Measurements from ENCODE around the gene GRIK4. TPM values are rescaled to one million over a fixed set of nuclear protein-coding genes. Genes with fewer than 3 reads are reported as not detected.
"Not testable (repeated sequence)": the region's sequence is repeated elsewhere in the genome, so short reads cannot be mapped to it uniquely, and the experiment has no call there.

The GRIK4 gene
- total and polyA plus RNA-seq, 4 donors = 0.05 to 0.25 (median 0.06) TPM; not detected in 1

GRCh38 chr11:121012091-121012490 is 500.5 kb downstream of the GRIK4 start:
- TF ChIP-seq GABPA (IDR thresholded peaks at IDR 0.05 in 1 of 2, conservative IDR thresholded peaks at IDR 0.05 in 1 of 2) = no peak
- no peak for TF ChIP-seq JUND (IDR thresholded peaks at IDR 0.05)
- TF ChIP-seq EGR1 (IDR thresholded peaks at IDR 0.05; ENCODE audit: low read depth in 2 of 2) = no peak
- WGBS = 87% methylated on average over 1 of the region's 1 CpG
- Histone ChIP-seq H3K36me3 (ENCODE audit: control insufficient read depth in 4 of 4, insufficient read depth in 3 of 4, low read depth in 1 of 4, low read length in 3 of 4) (no peaks in the 10 kb centered on the region), H3K27me3 (ENCODE audit: control insufficient read depth in 4 of 4, insufficient read depth in 4 of 4, low read length in 3 of 4) (peaks cover 0 to 2% (median 0%) of the 10 kb centered on the region in 4 donors), H3K9me3 (ENCODE audit: control insufficient read depth in 4 of 4, low read length in 3 of 4) (no peaks in the 10 kb centered on the region), H3K4me3 (ENCODE audit: low read depth in 1 of 3, low read length in 3 of 3) (no peak overlapping the region), H3K9ac (ENCODE audit: low read depth in 1 of 2, low read length in 2 of 2) (no peak overlapping the region), H3K27ac (ENCODE audit: low read depth in 1 of 2, low read length in 2 of 2) (no peak overlapping the region), H3K4me1 (ENCODE audit: control insufficient read depth in 4 of 4, insufficient read depth in 4 of 4, low read length in 3 of 4) (no peaks in the 10 kb centered on the region)
- no peak for DNase-seq (ENCODE audit: low spot score)

GRCh38 chr11:121018746-121019145 is 507.2 kb downstream of the GRIK4 start:
- Histone ChIP-seq H3K9me3 (ENCODE audit: control insufficient read depth in 4 of 4, low read length in 3 of 4) (no peaks in the 10 kb centered on the region), H3K27me3 (ENCODE audit: control insufficient read depth in 4 of 4, insufficient read depth in 4 of 4, low read length in 3 of 4) (no peaks in the 10 kb centered on the region), H3K9ac (ENCODE audit: low read depth in 1 of 2, low read length in 2 of 2) (no peak overlapping the region), H3K4me3 (ENCODE audit: low read depth in 1 of 3, low read length in 3 of 3) (no peak overlapping the region), H3K4me1 (ENCODE audit: control insufficient read depth in 4 of 4, insufficient read depth in 4 of 4, low read length in 3 of 4) (peaks cover 0 to 3% (median under 1%) of the 10 kb centered on the region in 4 donors), H3K27ac (ENCODE audit: low read depth in 1 of 2, low read length in 2 of 2) (no peak overlapping the region), H3K36me3 (ENCODE audit: control insufficient read depth in 4 of 4, insufficient read depth in 3 of 4, low read depth in 1 of 4, low read length in 3 of 4) (no peaks in the 10 kb centered on the region)
- DNase-seq (ENCODE audit: low spot score) = no peak
- 74% methylated on average over 1 of the region's 1 CpG for WGBS
- TF ChIP-seq RXRA (IDR thresholded peaks at IDR 0.05) = no peak

- peaks cover 0 to 13% (median 10%) of the 10 kb centered on the region in 4 donors for H3K4me1 ChIP-seq (ENCODE audit: control insufficient read depth in 4 of 4, insufficient read depth in 4 of 4, low read length in 3 of 4)
- not testable (repeated sequence) for H3K36me3 ChIP-seq (ENCODE audit: control insufficient read depth in 4 of 4, insufficient read depth in 3 of 4, low read depth in 1 of 4, low read length in 3 of 4); DNase-seq (ENCODE audit: low spot score); H3K27me3 ChIP-seq (ENCODE audit: control insufficient read depth in 4 of 4, insufficient read depth in 4 of 4, low read length in 3 of 4); H3K4me3 ChIP-seq (ENCODE audit: low read depth in 1 of 3, low read length in 3 of 3); H3K27ac ChIP-seq (ENCODE audit: low read depth in 1 of 2, low read length in 2 of 2); H3K9me3 ChIP-seq (ENCODE audit: control insufficient read depth in 4 of 4, low read length in 3 of 4); H3K9ac ChIP-seq (ENCODE audit: low read depth in 1 of 2, low read length in 2 of 2)
- WGBS = 94% methylated on average over 36 of the region's 36 CpGs
Measured at GRCh38 chr11:121021718-121022117, 510.2 kb downstream of the GRIK4 start.

- H3K36me3 ChIP-seq (ENCODE audit: control insufficient read depth in 4 of 4, insufficient read depth in 3 of 4, low read depth in 1 of 4, low read length in 3 of 4) = peaks cover 0 to 1% (median 0%) of the 10 kb centered on the region in 4 donors
- H3K27me3 ChIP-seq (ENCODE audit: control insufficient read depth in 4 of 4, insufficient read depth in 4 of 4, low read length in 3 of 4) = no peaks in the 10 kb centered on the region
- peak within 1 kb of the TSS; percentile 39 to 68 for H3K27ac ChIP-seq (ENCODE audit: low read depth in 1 of 2, low read length in 2 of 2)
- H3K4me1 ChIP-seq (ENCODE audit: control insufficient read depth in 4 of 4, insufficient read depth in 4 of 4, low read length in 3 of 4) = peaks cover 0 to 17% (median 11%) of the 10 kb centered on the region in 4 donors
- DNase-seq (ENCODE audit: low spot score) = peak; percentile 85
- peak within 1 kb of the TSS; percentile 67 to 68 for H3K9ac ChIP-seq (ENCODE audit: low read depth in 1 of 2, low read length in 2 of 2)
- 1% methylated on average over 54 of the region's 54 CpGs for WGBS
- peak within 1 kb of the TSS; percentile 66 to 93 (median 88) for H3K4me3 ChIP-seq (ENCODE audit: low read depth in 1 of 3, low read length in 3 of 3)
- H3K9me3 ChIP-seq (ENCODE audit: control insufficient read depth in 4 of 4, low read length in 3 of 4) = no peaks in the 10 kb centered on the region
- TF ChIP-seq NR2F2 (IDR thresholded peaks at IDR 0.05) = no peak
- TF ChIP-seq CTCF (IDR thresholded peaks at IDR 0.05; ENCODE audit: low read depth, low read length, missing input control) = no peak
- TF ChIP-seq FOXA2 (IDR thresholded peaks at IDR 0.05) = no peak
- TF ChIP-seq RXRA (IDR thresholded peaks at IDR 0.05) = peak; percentile 77 to 87
- TF ChIP-seq YY1 (IDR thresholded peaks at IDR 0.05) = no peak
- TF ChIP-seq FOXA1 (IDR thresholded peaks at IDR 0.05) = no peak
- TF ChIP-seq HNF4G (IDR thresholded peaks at IDR 0.05) = no peak
- TF ChIP-seq SP1 (IDR thresholded peaks at IDR 0.05) = peak; percentile 27
- no peak for TF ChIP-seq ZBTB33 (IDR thresholded peaks at IDR 0.05)
- no peak for TF ChIP-seq REST (IDR thresholded peaks at IDR 0.05)
- TF ChIP-seq JUND (IDR thresholded peaks at IDR 0.05) = no peak
- no peak for TF ChIP-seq TAF1 (conservative IDR thresholded peaks at IDR 0.05)
- peak in 1 of 2 donors; percentile 79 for TF ChIP-seq GABPA (IDR thresholded peaks at IDR 0.05 in 1 of 2, conservative IDR thresholded peaks at IDR 0.05 in 1 of 2)
- peak; percentile 80 for TF ChIP-seq MAX (IDR thresholded peaks at IDR 0.05)
Measured at GRCh38 chr11:121023848-121024751, 512.6 kb downstream of the GRIK4 start, which contains the start of gene TBCEL. TBCEL (plus strand) TSS chr11:121024102; CDS start chr11:121045691, 21,589 bp downstream.

Data from liver (tissue), 9 donors.